Right atrium auricular region (tissue), 2 donors: ENCODE results near the gene MYH13. TPM values are rescaled to one million over a fixed set of nuclear protein-coding genes. Genes with fewer than 3 reads are reported as not detected.

Experiments
- DNase-seq: peaks from one replicate; pipeline ENCODE4 v3.0.0-alpha.2; 2019; ENCODE audit warnings: low spot score
- H3K27ac ChIP-seq, 2 donors: fragments of 200-600 bp; sonication (generic); 1 replicate in 1 of 2; 2 replicates in 1 of 2; pipeline ENCODE4 v1.5.1; 2016 to 2019
- H3K27me3 ChIP-seq, 2 donors: fragments of 200-600 bp; sonication (generic); one replicate each; pipeline versions ENCODE4 v1.5.1 to v1.6.0; 2017 to 2019
- H3K36me3 ChIP-seq: fragments of 200-600 bp; sonication (generic); one replicate; pipeline ENCODE4 v1.5.1; 2016
- H3K4me1 ChIP-seq, 2 donors: fragments of 200-600 bp; sonication (generic); one replicate each; pipeline versions ENCODE4 v1.5.1 to v1.6.0; 2017 to 2019
- H3K4me3 ChIP-seq, 2 donors: fragments of 200-600 bp; sonication (generic); 1 replicate in 1 of 2; 2 replicates in 1 of 2; pipeline ENCODE4 v1.5.1; 2017 to 2019; ENCODE audit warnings: mild to moderate bottlenecking in 1 of 2, moderate library complexity in 1 of 2
- H3K9me3 ChIP-seq, 2 donors: fragments of 200-600 bp; sonication (generic); one replicate each; pipeline ENCODE4 v1.5.1; 2019
- total RNA-seq, 2 donors: library from RNA; depleted of rRNA; stranded (reverse); fragments of >200 nt; gene quantifications; one replicate each; pipeline ENCODE4 v1.1.0, GENCODE V29; 2016
- TF ChIP-seq, protein P1 (sequence below), 2 donors: fragments of 200-600 bp; sonication (generic); IDR thresholded peaks; one replicate each; pipeline ENCODE4 v1.5.1; 2019; ENCODE audit warnings: antibody characterized with exemption in 2 of 2

Gene MYH13
- total RNA-seq: not detected

DNA sequence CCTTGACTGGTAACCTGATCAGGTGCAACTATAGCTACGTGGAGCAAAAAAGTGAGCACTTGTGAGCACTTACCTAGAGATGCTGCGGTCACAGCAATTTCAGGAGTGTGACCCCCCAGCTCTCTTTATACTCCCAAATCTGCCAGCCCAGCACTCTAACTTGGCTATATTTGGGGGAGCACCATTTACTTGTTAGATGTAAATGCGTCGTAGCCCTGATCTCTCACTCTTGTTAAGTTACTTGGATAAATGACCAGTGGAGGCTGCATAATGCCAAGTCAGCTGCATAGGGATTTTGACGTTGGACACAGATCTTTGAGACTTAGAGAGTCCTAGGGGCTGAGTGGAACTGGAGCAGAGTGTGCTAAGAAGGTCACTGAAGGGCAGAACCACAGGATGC lies at the start of gene MYH13:
Gene MYH13, minus strand, starts transcription at position 101 of the 400 bp plus-strand sequence. CDS start 8,476 bp downstream, outside the sequence.
- no peaks in the 10 kb centered on the region for H3K9me3 ChIP-seq
- no peak within 1 kb of the TSS for H3K27ac ChIP-seq
- H3K36me3 ChIP-seq: no peaks in the 10 kb centered on the region
- no peak for DNase-seq
- no peak within 1 kb of the TSS for H3K4me3 ChIP-seq
- no peaks in the 10 kb centered on the region for H3K27me3 ChIP-seq
- H3K4me1 ChIP-seq: no peaks in the 10 kb centered on the region
- TF ChIP-seq, protein P1, sequence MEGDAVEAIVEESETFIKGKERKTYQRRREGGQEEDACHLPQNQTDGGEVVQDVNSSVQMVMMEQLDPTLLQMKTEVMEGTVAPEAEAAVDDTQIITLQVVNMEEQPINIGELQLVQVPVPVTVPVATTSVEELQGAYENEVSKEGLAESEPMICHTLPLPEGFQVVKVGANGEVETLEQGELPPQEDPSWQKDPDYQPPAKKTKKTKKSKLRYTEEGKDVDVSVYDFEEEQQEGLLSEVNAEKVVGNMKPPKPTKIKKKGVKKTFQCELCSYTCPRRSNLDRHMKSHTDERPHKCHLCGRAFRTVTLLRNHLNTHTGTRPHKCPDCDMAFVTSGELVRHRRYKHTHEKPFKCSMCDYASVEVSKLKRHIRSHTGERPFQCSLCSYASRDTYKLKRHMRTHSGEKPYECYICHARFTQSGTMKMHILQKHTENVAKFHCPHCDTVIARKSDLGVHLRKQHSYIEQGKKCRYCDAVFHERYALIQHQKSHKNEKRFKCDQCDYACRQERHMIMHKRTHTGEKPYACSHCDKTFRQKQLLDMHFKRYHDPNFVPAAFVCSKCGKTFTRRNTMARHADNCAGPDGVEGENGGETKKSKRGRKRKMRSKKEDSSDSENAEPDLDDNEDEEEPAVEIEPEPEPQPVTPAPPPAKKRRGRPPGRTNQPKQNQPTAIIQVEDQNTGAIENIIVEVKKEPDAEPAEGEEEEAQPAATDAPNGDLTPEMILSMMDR (IDR thresholded peaks at IDR 0.05): no peak

- Histone ChIP-seq H3K9me3 (no peaks in the 10 kb centered on the region), H3K36me3 (no peaks in the 10 kb centered on the region), H3K4me1 (no peaks in the 10 kb centered on the region), H3K4me3 (no peak within 1 kb of the TSS), H3K27ac (no peak within 1 kb of the TSS), H3K27me3 (no peaks in the 10 kb centered on the region)
- DNase-seq: no peak
- TF ChIP-seq, protein P1 (IDR thresholded peaks at IDR 0.05): no peak
Observed at GRCh38 chr17:10421900-10422542, 49.2 kb upstream of the MYH13 start, which contains the start of gene MYH8. TSS of gene MYH8 (minus strand) at chr17:10421950. CDS start at chr17:10420227, 1,723 bp downstream.

DNA sequence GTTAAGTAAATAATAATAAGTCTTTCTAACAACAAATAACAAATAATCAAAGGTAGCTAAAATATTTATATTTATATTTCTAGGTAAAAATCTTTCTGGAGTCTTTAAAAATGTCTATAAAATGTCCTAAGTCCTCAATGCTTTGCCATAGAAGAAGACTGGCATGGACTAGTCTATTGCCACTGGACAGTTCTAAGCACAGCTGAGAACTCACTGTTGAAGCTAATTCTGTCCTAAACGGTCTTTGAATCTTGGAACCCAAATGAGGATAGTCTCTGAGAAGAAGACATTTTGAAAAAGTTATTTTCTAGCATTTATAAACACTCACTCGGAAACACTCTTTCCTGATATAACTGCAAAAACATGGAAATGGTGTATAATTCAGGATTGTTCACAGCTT lies 48.4 kb upstream of the MYH13 start:
- Histone ChIP-seq H3K36me3 (no peaks in the 10 kb centered on the region), H3K4me1 (no peaks in the 10 kb centered on the region), H3K27me3 (no peaks in the 10 kb centered on the region), H3K27ac (no peak overlapping the region), H3K9me3 (no peaks in the 10 kb centered on the region), H3K4me3 (no peak overlapping the region)
- DNase-seq: no peak
- TF ChIP-seq, protein P1 (IDR thresholded peaks at IDR 0.05): no peak

DNA sequence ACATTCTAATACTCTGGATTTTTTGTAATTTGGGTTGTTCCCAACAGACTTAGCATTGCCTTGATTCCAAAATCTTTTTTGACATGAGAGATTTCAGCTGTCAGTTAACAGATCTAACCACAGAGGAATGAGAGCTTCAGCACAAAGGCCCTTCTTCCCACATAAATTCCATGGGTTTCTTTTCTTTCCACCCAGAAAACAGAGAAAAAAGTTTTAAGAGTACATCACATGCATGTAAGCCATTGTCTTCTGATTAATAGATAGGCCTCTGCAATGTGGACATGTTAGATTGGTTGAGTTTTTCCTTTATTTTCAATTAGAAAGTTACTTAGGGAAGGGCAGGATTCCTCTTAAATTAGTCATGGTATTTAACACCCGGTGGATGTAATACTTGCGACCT lies 48.0 kb upstream of the MYH13 start:
- Histone ChIP-seq H3K4me1 (no peaks in the 10 kb centered on the region), H3K36me3 (no peaks in the 10 kb centered on the region), H3K27me3 (no peaks in the 10 kb centered on the region), H3K4me3 (no peak overlapping the region), H3K9me3 (no peaks in the 10 kb centered on the region), H3K27ac (no peak overlapping the region)
- no peak for DNase-seq
- TF ChIP-seq, protein P1 (IDR thresholded peaks at IDR 0.05): no peak

DNA sequence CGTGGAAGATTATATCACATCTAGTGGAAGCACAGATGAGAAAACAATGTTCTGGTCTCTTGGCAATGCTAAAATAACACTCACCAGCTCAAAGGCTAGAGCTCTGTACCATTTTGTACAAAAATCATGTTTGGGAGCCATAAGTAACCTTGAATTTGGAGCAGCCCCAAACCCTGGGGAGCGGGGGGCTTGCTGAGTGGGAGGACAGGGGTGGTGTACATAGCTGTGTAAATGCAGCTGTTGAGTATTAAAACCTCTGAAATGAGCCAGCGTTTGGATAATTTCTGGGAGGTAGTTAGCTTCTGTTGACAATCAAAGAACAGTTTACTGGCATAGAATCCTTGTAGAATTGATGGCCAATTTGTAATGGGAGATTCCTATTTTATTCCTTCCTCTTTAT lies 44.6 kb upstream of the MYH13 start:
- Histone ChIP-seq H3K4me1 (no peaks in the 10 kb centered on the region), H3K27ac (no peak overlapping the region), H3K36me3 (no peaks in the 10 kb centered on the region), H3K27me3 (no peaks in the 10 kb centered on the region), H3K4me3 (no peak overlapping the region), H3K9me3 (no peaks in the 10 kb centered on the region)
- TF ChIP-seq, protein P1 (IDR thresholded peaks at IDR 0.05): no peak
- no peak for DNase-seq

- no peaks in the 10 kb centered on the region for H3K36me3 ChIP-seq
- H3K27ac ChIP-seq: no peak overlapping the region
- no peaks in the 10 kb centered on the region for H3K4me1 ChIP-seq
- no peaks in the 10 kb centered on the region for H3K9me3 ChIP-seq
- TF ChIP-seq, protein P1 (IDR thresholded peaks at IDR 0.05): no peak
- H3K27me3 ChIP-seq: no peaks in the 10 kb centered on the region
- no peak overlapping the region for H3K4me3 ChIP-seq
- DNase-seq: no peak
Observed at GRCh38 chr17:10415161-10415560, 42.4 kb upstream of the MYH13 start.
